ENCODE measurements around the gene PHF13. TPM values are rescaled to one million over a fixed set of nuclear protein-coding genes. Genes with fewer than 3 reads are reported as not detected.

The PHF13 gene
- total RNA-seq, 1 experiment from 2014 or later: 55.8 TPM

- peaks cover 9 to 41% (median 24%) of the 10 kb centered on the region in 3 experiments; a peak in 6 of 7 replicates for H3K36me3 Mint-ChIP-seq (ENCODE audit: insufficient read depth in 1 of 3, low read depth in 3 of 3)
- no peaks in the 10 kb centered on the region for H3K27me3 ChIP-seq (ENCODE audit: insufficient read depth, low read length)
- WGBS (ENCODE audit: extremely low coverage, insufficient read length, low lambda C conversion rate): no CpG with 5 or more reads among the region's 12 CpGs
Measured at GRCh38 chr1:6585081-6585722, 28.3 kb upstream of the PHF13 start.

More at GRCh38 chr1:6585081-6585722, 28.3 kb upstream of the PHF13 start:
- H2BK120ac ChIP-seq (ENCODE audit: low read depth, low read length, poor library complexity, severe bottlenecking): no peak overlapping the region
- Mint-ChIP-seq H3K27ac (0 out of 7 replicates have a peak overlapping the region, but pooled peaks of 1 of the 3 experiments have one; percentile 69), H3K4me1 (peaks cover 5 to 9% of the 10 kb centered on the region in 2 experiments), H3K27me3 (ENCODE audit: low read depth) (no peaks in the 10 kb centered on the region), H3K9me3 (no peaks in the 10 kb centered on the region), H3K4me3 (no peak overlapping the region)
- H2AFZ ChIP-seq (ENCODE audit: low read length): no peak overlapping the region
- H3K4me2 ChIP-seq (ENCODE audit: insufficient read depth, insufficient read length, low read length): no peak overlapping the region
- H3T11ph ChIP-seq (ENCODE audit: low read length): no peak overlapping the region
- H3K27ac ChIP-seq (ENCODE audit: insufficient read length, low read depth, low read length): no peak overlapping the region
- H3K79me2 ChIP-seq (ENCODE audit: insufficient read depth, low read length): no peaks in the 10 kb centered on the region
- no peaks in the 10 kb centered on the region for H3K4me1 ChIP-seq (ENCODE audit: insufficient read depth, low read length)
- H4K91ac ChIP-seq (ENCODE audit: insufficient read length, low read depth, low read length): no peak overlapping the region
- no peaks in the 10 kb centered on the region for H4K20me1 ChIP-seq (ENCODE audit: control insufficient read depth, insufficient read depth, insufficient read length)
- no peak for TF ChIP-seq CTCF (conservative IDR thresholded peaks at IDR 0.05)
- no peak overlapping the region for H3K56ac ChIP-seq (ENCODE audit: insufficient read length, low read depth, low read length)
- no peaks in the 10 kb centered on the region for H3K9me3 ChIP-seq (ENCODE audit: control insufficient read depth, low read depth, low read length)
- no peak overlapping the region for H4K5ac ChIP-seq (ENCODE audit: insufficient read length, low read depth, low read length)
- no peak overlapping the region; the same call in 1 of the 2 replicates for H3K14ac ChIP-seq (ENCODE audit: insufficient read depth, low read length)
- H4K8ac ChIP-seq (replicated peaks; ENCODE audit: insufficient read length, low read depth, low read length): no peak overlapping the region
- no peak for DNase-seq
- H2BK20ac ChIP-seq (ENCODE audit: low read depth, low read length, poor library complexity, severe bottlenecking): no peak overlapping the region
- H3K79me1 ChIP-seq (ENCODE audit: insufficient read depth, low read depth, low read length, poor library complexity, severe bottlenecking): peaks cover 4% of the 10 kb centered on the region
- no peak overlapping the region for H3K4ac ChIP-seq (ENCODE audit: low read depth, low read length)
- no peak overlapping the region for H2BK15ac ChIP-seq (ENCODE audit: low read depth, low read length)
- no peak overlapping the region for H2BK5ac ChIP-seq (ENCODE audit: insufficient read length, low read length)
- no peak overlapping the region for H3K9ac ChIP-seq (ENCODE audit: extremely low read depth, insufficient read length, low read length)
- peaks cover 6% of the 10 kb centered on the region for H3K23me2 ChIP-seq (ENCODE audit: insufficient read length, low read depth, low read length, poor library complexity, severe bottlenecking)
- H3K23ac ChIP-seq (ENCODE audit: insufficient read length, low read depth, low read length): no peak overlapping the region
- H2BK12ac ChIP-seq (ENCODE audit: insufficient read length, low read depth, low read length): no peak overlapping the region
- H2AK5ac ChIP-seq (ENCODE audit: insufficient read length, low read length): no peak overlapping the region
- H3K18ac ChIP-seq (ENCODE audit: insufficient read length, low read depth, low read length): no peak overlapping the region
